ENCODE measurements around the gene OR5M3. TPM values are rescaled to one million over a fixed set of nuclear protein-coding genes. Genes with fewer than 3 reads are reported as not detected.

OR5M3 gene
- total RNA-seq (2022) (not detected in 2 replicates), Bru-seq, nascent RNA (not detected), BruChase-seq, experiment 1, labeled RNA remaining after a 6-hour chase (not detected), BruChase-seq, experiment 2, labeled RNA remaining after a 2-hour chase (not detected)
- long read RNA-seq, result 0 reads

GRCh38 chr11:56473252-56473651 lies at the start of gene OR5M3:
TSS of gene OR5M3 (minus strand) at chr11:56473352. CDS start at chr11:56470497, 2,855 bp downstream.
- no peaks in the 10 kb centered on the region for H3K36me3 Mint-ChIP-seq (ENCODE audit: insufficient read depth, unreplicated experiment)
- CTCF ChIA-PET, result no interaction called here
- H3K9me3 Mint-ChIP-seq (ENCODE audit: low read depth, unreplicated experiment), result peaks cover 2% of the 10 kb centered on the region
- BruUV-seq (replicated peaks), result no TSS peak
- intact Hi-C loops (cut with micrococcal nuclease; ENCODE audit: unreplicated experiment), result no loop called here
- no peak for DNase-seq
- no peaks in the 10 kb centered on the region for H3K27me3 Mint-ChIP-seq (ENCODE audit: unreplicated experiment)
- H3K27ac Mint-ChIP-seq (ENCODE audit: unreplicated experiment), result no peak within 1 kb of the TSS
- H3K4me1 Mint-ChIP-seq (ENCODE audit: low read depth, unreplicated experiment), result no peaks in the 10 kb centered on the region
- TF ChIP-seq, protein P1, sequence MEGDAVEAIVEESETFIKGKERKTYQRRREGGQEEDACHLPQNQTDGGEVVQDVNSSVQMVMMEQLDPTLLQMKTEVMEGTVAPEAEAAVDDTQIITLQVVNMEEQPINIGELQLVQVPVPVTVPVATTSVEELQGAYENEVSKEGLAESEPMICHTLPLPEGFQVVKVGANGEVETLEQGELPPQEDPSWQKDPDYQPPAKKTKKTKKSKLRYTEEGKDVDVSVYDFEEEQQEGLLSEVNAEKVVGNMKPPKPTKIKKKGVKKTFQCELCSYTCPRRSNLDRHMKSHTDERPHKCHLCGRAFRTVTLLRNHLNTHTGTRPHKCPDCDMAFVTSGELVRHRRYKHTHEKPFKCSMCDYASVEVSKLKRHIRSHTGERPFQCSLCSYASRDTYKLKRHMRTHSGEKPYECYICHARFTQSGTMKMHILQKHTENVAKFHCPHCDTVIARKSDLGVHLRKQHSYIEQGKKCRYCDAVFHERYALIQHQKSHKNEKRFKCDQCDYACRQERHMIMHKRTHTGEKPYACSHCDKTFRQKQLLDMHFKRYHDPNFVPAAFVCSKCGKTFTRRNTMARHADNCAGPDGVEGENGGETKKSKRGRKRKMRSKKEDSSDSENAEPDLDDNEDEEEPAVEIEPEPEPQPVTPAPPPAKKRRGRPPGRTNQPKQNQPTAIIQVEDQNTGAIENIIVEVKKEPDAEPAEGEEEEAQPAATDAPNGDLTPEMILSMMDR (IDR thresholded peaks at IDR 0.05; ENCODE audit: unreplicated experiment), result no peak
- no peak within 1 kb of the TSS for H3K4me3 Mint-ChIP-seq (ENCODE audit: low read depth, unreplicated experiment)

GRCh38 chr11:56522008-56522407 lies 48.9 kb upstream of the OR5M3 start:
- peaks cover 3% of the 10 kb centered on the region for H3K9me3 Mint-ChIP-seq (ENCODE audit: low read depth, unreplicated experiment)
- DNase-seq, result peak; percentile 10
- no peak overlapping the region for H3K4me3 Mint-ChIP-seq (ENCODE audit: low read depth, unreplicated experiment)
- intact Hi-C loops (cut with micrococcal nuclease; ENCODE audit: unreplicated experiment), result loop anchor here (1.0 to 5.0 kb wide), 2 partner anchors 261 to 580 kb away; no protein-coding TSS in a partner anchor
- no TSS peak for BruUV-seq (replicated peaks)
- no peaks in the 10 kb centered on the region for H3K27me3 Mint-ChIP-seq (ENCODE audit: unreplicated experiment)
- H3K36me3 Mint-ChIP-seq (ENCODE audit: insufficient read depth, unreplicated experiment), result no peaks in the 10 kb centered on the region
- TF ChIP-seq, protein P1 (IDR thresholded peaks at IDR 0.05; ENCODE audit: unreplicated experiment), result no peak
- no peak overlapping the region for H3K27ac Mint-ChIP-seq (ENCODE audit: unreplicated experiment)
- CTCF ChIA-PET, result interaction anchor here (0.7 kb wide), 1 partner anchor 728 kb away, joined by 5 read pairs; no protein-coding TSS in a partner anchor
- no peaks in the 10 kb centered on the region for H3K4me1 Mint-ChIP-seq (ENCODE audit: low read depth, unreplicated experiment)

DNA sequence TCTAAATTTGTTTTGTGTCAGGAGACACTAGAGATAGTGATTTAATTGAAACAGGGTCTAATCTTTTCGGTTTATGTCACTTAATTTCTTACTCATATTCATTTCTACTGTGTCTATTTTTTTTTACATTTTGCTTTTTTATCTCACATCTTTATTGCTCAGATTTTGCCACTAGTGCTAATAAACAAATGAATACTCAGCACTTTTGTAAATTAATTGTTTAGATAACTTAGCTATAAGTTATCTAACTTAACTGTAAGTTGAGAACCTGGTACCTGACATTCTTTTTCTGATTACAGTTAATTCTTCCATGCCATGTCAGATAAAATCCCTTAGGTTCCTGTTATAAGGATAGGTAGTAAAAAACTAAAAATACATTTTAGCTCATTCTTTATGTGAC lies 40.1 kb upstream of the OR5M3 start:
- Mint-ChIP-seq H3K27ac (ENCODE audit: unreplicated experiment) (no peak overlapping the region), H3K4me1 (ENCODE audit: low read depth, unreplicated experiment) (no peaks in the 10 kb centered on the region), H3K9me3 (ENCODE audit: low read depth, unreplicated experiment) (peaks cover 8% of the 10 kb centered on the region), H3K4me3 (ENCODE audit: low read depth, unreplicated experiment) (no peak overlapping the region), H3K27me3 (ENCODE audit: unreplicated experiment) (no peaks in the 10 kb centered on the region), H3K36me3 (ENCODE audit: insufficient read depth, unreplicated experiment) (no peaks in the 10 kb centered on the region)
- TF ChIP-seq, protein P1 (IDR thresholded peaks at IDR 0.05; ENCODE audit: unreplicated experiment), result no peak
- intact Hi-C loops (cut with micrococcal nuclease; ENCODE audit: unreplicated experiment), result no loop called here
- DNase-seq, result no peak
- BruUV-seq (replicated peaks), result no TSS peak
- CTCF ChIA-PET, result no interaction called here

GRCh38 chr11:56509439-56509838 lies 36.3 kb upstream of the OR5M3 start:
- no peaks in the 10 kb centered on the region for H3K27me3 Mint-ChIP-seq (ENCODE audit: unreplicated experiment)
- no peak overlapping the region for H3K4me3 Mint-ChIP-seq (ENCODE audit: low read depth, unreplicated experiment)
- H3K9me3 Mint-ChIP-seq (ENCODE audit: low read depth, unreplicated experiment), result peaks cover 8% of the 10 kb centered on the region
- no TSS peak for BruUV-seq (replicated peaks)
- TF ChIP-seq, protein P1 (IDR thresholded peaks at IDR 0.05; ENCODE audit: unreplicated experiment), result no peak
- peak; percentile 17 for DNase-seq
- intact Hi-C loops (cut with micrococcal nuclease; ENCODE audit: unreplicated experiment), result no loop called here
- CTCF ChIA-PET, result no interaction called here
- H3K36me3 Mint-ChIP-seq (ENCODE audit: insufficient read depth, unreplicated experiment), result no peaks in the 10 kb centered on the region
- H3K4me1 Mint-ChIP-seq (ENCODE audit: low read depth, unreplicated experiment), result no peaks in the 10 kb centered on the region
- no peak overlapping the region for H3K27ac Mint-ChIP-seq (ENCODE audit: unreplicated experiment)

All from Calu3 (cell line).